ENCODE data around the gene DCST2.
"Not testable (repeated sequence)": the region's sequence is repeated elsewhere in the genome, so short reads cannot be mapped to it uniquely, and the experiment has no call there.

The DCST2 gene

GRCh38 chr1:154988058-154988954 lies 45.3 kb downstream of the DCST2 start:
- no peaks in the 10 kb centered on the region for H3K36me3 ChIP-seq (ENCODE audit: insufficient read depth, low read length)
- H3K4me3 ChIP-seq (ENCODE audit: low read length, poor library complexity, severe bottlenecking) = no peak overlapping the region
- no peak overlapping the region for H2AFZ ChIP-seq (ENCODE audit: low read length)
- H3K4me1 ChIP-seq (ENCODE audit: insufficient read depth, low read length, poor library complexity, severe bottlenecking) = peaks cover 11% of the 10 kb centered on the region
- H3K4me2 ChIP-seq (ENCODE audit: low read depth, low read length, poor library complexity, severe bottlenecking) = no peak overlapping the region
- H3K27me3 ChIP-seq (ENCODE audit: insufficient read depth, low read length, poor library complexity, severe bottlenecking) = no peaks in the 10 kb centered on the region
- no peaks in the 10 kb centered on the region for H3K9me2 ChIP-seq (replicated peaks; ENCODE audit: low read depth, low read length)
- no peaks in the 10 kb centered on the region for H3K9me3 ChIP-seq (ENCODE audit: insufficient read depth, low read depth, low read length)
- H3K9ac ChIP-seq (ENCODE audit: low read depth, low read length, poor library complexity, severe bottlenecking) = no peak overlapping the region
- H4K20me1 ChIP-seq (ENCODE audit: insufficient read depth, low read length, poor library complexity, severe bottlenecking) = peaks cover 2% of the 10 kb centered on the region
- peaks cover 38% of the 10 kb centered on the region for H3K79me2 ChIP-seq (ENCODE audit: insufficient read depth, low read length)
- no peak for TF ChIP-seq EZH2phosphoT487 (IDR thresholded peaks at IDR 0.05; ENCODE audit: borderline replicate concordance)
- TF ChIP-seq, protein P1, sequence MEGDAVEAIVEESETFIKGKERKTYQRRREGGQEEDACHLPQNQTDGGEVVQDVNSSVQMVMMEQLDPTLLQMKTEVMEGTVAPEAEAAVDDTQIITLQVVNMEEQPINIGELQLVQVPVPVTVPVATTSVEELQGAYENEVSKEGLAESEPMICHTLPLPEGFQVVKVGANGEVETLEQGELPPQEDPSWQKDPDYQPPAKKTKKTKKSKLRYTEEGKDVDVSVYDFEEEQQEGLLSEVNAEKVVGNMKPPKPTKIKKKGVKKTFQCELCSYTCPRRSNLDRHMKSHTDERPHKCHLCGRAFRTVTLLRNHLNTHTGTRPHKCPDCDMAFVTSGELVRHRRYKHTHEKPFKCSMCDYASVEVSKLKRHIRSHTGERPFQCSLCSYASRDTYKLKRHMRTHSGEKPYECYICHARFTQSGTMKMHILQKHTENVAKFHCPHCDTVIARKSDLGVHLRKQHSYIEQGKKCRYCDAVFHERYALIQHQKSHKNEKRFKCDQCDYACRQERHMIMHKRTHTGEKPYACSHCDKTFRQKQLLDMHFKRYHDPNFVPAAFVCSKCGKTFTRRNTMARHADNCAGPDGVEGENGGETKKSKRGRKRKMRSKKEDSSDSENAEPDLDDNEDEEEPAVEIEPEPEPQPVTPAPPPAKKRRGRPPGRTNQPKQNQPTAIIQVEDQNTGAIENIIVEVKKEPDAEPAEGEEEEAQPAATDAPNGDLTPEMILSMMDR (conservative IDR thresholded peaks at IDR 0.05; ENCODE audit: low read length) = peak; percentile 56
- no peaks in the 10 kb centered on the region for H3F3A ChIP-seq (ENCODE audit: low read depth)

DNA sequence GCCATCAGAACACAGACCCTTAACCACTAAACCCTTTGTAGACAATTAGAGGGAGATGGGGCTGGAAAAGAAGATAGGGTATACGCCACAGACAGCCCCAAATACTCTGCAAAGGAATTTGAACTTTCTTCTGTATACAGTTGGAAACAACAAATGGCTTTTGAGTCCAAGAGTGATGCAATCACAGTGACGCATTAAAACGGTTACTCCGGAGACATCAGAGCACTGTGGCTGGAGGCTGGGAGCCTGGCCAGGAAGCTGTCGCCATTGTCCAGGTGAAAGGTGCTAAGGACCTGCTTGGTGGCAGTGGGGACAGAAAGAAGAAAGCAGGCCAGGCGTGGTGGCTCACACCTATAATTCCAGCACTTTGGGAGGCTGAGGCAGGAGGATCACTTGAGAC lies 46.3 kb downstream of the DCST2 start:
- Histone ChIP-seq H3K4me2 (ENCODE audit: low read depth, low read length, poor library complexity, severe bottlenecking) (no peak overlapping the region), H3K9me2 (replicated peaks; ENCODE audit: low read depth, low read length) (no peaks in the 10 kb centered on the region), H3K36me3 (ENCODE audit: insufficient read depth, low read length) (no peaks in the 10 kb centered on the region)

DNA sequence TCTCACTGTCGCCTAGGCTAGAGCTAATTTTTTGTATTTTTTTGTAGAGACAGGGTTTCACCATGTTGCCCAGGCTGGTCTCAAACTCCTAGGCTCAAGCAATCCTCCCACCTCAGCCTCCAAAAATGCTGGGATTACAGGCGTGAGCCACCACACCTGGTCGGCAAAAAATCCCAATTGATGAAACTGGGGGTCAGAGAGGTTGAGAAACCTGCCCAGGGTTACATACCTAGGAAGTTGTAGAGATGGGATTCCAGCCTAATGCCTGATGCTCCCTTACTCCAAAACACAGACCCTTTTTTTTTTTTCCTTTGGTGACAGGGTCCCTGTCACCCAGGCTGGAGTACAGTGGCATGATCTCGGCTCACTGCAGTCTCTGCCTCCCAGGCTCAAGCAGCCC lies 46.8 kb downstream of the DCST2 start:
- H3K9me2 ChIP-seq (replicated peaks; ENCODE audit: low read depth, low read length); H3K9ac ChIP-seq (ENCODE audit: low read depth, low read length, poor library complexity, severe bottlenecking); H3K36me3 ChIP-seq (ENCODE audit: insufficient read depth, low read length); H3K27me3 ChIP-seq (ENCODE audit: insufficient read depth, low read length, poor library complexity, severe bottlenecking); H3K4me2 ChIP-seq (ENCODE audit: low read depth, low read length, poor library complexity, severe bottlenecking); H3F3A ChIP-seq (ENCODE audit: low read depth); H3K9me3 ChIP-seq (ENCODE audit: insufficient read depth, low read depth, low read length); H2AFZ ChIP-seq (ENCODE audit: low read length); H3K4me3 ChIP-seq (ENCODE audit: low read length, poor library complexity, severe bottlenecking); H4K20me1 ChIP-seq (ENCODE audit: insufficient read depth, low read length, poor library complexity, severe bottlenecking): not testable (repeated sequence)
- peaks cover 49% of the 10 kb centered on the region for H3K79me2 ChIP-seq (ENCODE audit: insufficient read depth, low read length)
- H3K4me1 ChIP-seq (ENCODE audit: insufficient read depth, low read length, poor library complexity, severe bottlenecking) = peaks cover 14% of the 10 kb centered on the region

More for the DNA sequence above, 46.3 kb downstream of the DCST2 start:
- Histone ChIP-seq H3K4me1 (ENCODE audit: insufficient read depth, low read length, poor library complexity, severe bottlenecking) (peaks cover 12% of the 10 kb centered on the region), H3K27me3 (ENCODE audit: insufficient read depth, low read length, poor library complexity, severe bottlenecking) (no peaks in the 10 kb centered on the region), H2AFZ (ENCODE audit: low read length) (no peak overlapping the region), H3K79me2 (ENCODE audit: insufficient read depth, low read length) (peaks cover 43% of the 10 kb centered on the region), H3F3A (ENCODE audit: low read depth) (peaks cover 3% of the 10 kb centered on the region; the same call in 1 of the 2 replicates), H3K4me3 (ENCODE audit: low read length, poor library complexity, severe bottlenecking) (no peak overlapping the region), H3K9ac (ENCODE audit: low read depth, low read length, poor library complexity, severe bottlenecking) (no peak overlapping the region), H4K20me1 (ENCODE audit: insufficient read depth, low read length, poor library complexity, severe bottlenecking) (peaks cover 2% of the 10 kb centered on the region), H3K9me3 (ENCODE audit: insufficient read depth, low read depth, low read length) (no peaks in the 10 kb centered on the region)
- no peak for TF ChIP-seq EZH2phosphoT487 (IDR thresholded peaks at IDR 0.05; ENCODE audit: borderline replicate concordance)
- TF ChIP-seq, protein P1 (conservative IDR thresholded peaks at IDR 0.05; ENCODE audit: low read length) = no peak
